Nephron progenitor cell (in vitro differentiated cells): ENCODE data around the gene CDH4.

Source experiments
- DNase-seq: peaks from one replicate; pipeline ENCODE4 v3.0.0; 2021
- H3K27ac Mint-ChIP-seq: 2 replicates; pipeline ENCODE4 v1.8.0; 2021; ENCODE audit warnings: mild to moderate bottlenecking, moderate library complexity, mixed read lengths
- H3K27me3 Mint-ChIP-seq: 2 replicates; pipeline ENCODE4 v1.8.0; 2021; ENCODE audit warnings: mild to moderate bottlenecking, low read depth, mixed read lengths; ENCODE audit not compliant: poor library complexity
- H3K36me3 Mint-ChIP-seq: 2 replicates; pipeline ENCODE4 v1.8.0; 2021; ENCODE audit warnings: low read depth, mixed read lengths
- H3K4me1 Mint-ChIP-seq: 2 replicates; pipeline ENCODE4 v1.8.0; 2021; ENCODE audit warnings: mixed read lengths
- H3K4me3 Mint-ChIP-seq: 2 replicates; pipeline ENCODE4 v1.8.0; 2021; ENCODE audit warnings: mild to moderate bottlenecking, moderate library complexity, mixed read lengths
- H3K9me3 Mint-ChIP-seq: 2 replicates; pipeline ENCODE4 v1.8.0; 2021; ENCODE audit warnings: mild to moderate bottlenecking, moderate library complexity, mixed read lengths
- TF ChIP-seq, protein P1 (sequence below): fragments of 200-600 bp; sonication (generic); IDR thresholded peaks from 2 replicates; pipeline ENCODE4 v1.5.0; 2021; ENCODE audit warnings: antibody characterized with exemption

CDH4 gene

DNA sequence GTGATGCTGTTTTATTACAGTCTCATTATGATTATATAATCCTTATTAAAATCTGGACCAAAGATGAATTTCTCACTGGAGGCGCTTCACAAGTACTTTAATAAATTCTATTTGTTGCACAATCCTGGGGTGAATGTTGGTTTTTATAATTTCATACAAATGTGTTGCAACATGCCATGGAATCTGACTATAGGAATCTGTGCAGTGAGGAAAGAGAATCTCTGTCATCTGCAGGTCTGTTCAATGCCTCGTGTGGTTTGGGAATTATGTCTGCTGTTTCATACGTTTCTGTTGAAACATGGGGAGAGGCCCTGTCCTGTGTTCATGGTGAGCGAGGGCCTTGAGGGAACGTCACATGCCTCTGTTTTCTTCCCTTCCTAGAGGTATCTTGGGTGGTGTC is 277.3 kb downstream of the CDH4 start:
- Mint-ChIP-seq H3K9me3 (no peaks in the 10 kb centered on the region), H3K27ac (no peak overlapping the region), H3K4me1 (no peaks in the 10 kb centered on the region), H3K4me3 (no peak overlapping the region), H3K27me3 (peaks cover 21% of the 10 kb centered on the region), H3K36me3 (no peaks in the 10 kb centered on the region)
- TF ChIP-seq, protein P1, sequence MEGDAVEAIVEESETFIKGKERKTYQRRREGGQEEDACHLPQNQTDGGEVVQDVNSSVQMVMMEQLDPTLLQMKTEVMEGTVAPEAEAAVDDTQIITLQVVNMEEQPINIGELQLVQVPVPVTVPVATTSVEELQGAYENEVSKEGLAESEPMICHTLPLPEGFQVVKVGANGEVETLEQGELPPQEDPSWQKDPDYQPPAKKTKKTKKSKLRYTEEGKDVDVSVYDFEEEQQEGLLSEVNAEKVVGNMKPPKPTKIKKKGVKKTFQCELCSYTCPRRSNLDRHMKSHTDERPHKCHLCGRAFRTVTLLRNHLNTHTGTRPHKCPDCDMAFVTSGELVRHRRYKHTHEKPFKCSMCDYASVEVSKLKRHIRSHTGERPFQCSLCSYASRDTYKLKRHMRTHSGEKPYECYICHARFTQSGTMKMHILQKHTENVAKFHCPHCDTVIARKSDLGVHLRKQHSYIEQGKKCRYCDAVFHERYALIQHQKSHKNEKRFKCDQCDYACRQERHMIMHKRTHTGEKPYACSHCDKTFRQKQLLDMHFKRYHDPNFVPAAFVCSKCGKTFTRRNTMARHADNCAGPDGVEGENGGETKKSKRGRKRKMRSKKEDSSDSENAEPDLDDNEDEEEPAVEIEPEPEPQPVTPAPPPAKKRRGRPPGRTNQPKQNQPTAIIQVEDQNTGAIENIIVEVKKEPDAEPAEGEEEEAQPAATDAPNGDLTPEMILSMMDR = no peak
- no peak for DNase-seq

DNA sequence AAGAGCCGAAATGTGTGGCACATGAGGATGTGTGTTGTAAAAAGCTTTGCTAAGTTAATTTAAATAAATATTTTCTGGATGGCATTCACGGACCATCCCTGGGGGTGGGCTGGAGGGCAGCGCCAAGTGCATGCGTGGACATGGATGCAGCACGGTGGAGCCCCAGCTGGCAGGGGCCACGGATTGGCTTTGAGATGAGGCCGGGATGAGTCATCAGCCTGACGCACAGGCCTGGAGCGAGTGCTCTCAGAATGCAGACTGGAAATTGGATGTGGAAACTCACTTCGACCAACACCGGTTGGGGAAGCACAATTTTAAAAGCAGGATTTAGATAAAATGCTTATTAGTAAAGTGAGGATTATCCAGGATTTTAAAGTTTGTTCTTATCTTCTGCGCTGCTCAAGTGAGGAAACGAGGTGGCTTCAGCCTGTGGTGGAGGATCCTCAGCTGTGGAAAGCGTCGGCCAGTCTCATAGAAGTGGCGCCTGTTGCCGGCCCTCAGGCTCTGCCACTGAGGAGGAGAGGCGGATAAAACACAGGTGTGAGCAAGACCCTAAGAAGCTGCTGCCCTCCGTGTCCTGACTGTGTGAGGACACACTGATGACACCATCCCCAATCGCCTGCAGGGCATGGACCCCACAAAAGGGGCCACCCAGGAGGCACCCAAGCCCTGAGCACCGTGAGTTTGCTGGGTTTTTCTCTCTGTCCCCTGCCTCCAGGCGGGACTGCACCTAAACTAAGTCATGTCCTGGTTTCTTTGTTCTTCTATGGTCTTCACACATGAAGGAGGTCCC is 279.7 kb downstream of the CDH4 start:
- H3K36me3 Mint-ChIP-seq = no peaks in the 10 kb centered on the region
- peaks cover 17% of the 10 kb centered on the region for H3K27me3 Mint-ChIP-seq
- H3K9me3 Mint-ChIP-seq = no peaks in the 10 kb centered on the region
- no peak for DNase-seq
- no peak overlapping the region for H3K4me3 Mint-ChIP-seq
- TF ChIP-seq, protein P1 = no peak
- no peak overlapping the region for H3K27ac Mint-ChIP-seq
- no peaks in the 10 kb centered on the region for H3K4me1 Mint-ChIP-seq

DNA sequence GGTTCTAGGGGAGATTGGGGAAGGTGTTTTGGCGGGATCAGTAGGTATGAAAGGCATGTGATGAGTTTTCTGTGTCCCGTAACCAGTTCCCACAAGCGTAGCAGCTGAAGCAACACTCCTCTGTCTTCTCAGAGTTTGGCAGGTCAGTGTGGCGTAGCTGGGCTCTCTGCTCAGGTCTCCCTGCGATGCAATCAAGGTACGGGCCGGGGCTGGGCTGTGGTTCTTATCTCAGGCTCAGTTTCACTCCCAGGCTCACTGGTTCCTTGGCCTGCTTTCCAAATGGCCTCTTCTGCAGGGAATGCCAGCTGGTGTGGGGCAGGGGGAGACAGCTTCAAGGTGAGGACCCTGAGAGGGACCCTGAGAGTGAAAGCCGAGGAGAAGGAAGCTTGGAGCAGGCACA is 280.7 kb downstream of the CDH4 start:
- H3K4me1 Mint-ChIP-seq = no peaks in the 10 kb centered on the region
- TF ChIP-seq, protein P1 = no peak
- no peaks in the 10 kb centered on the region for H3K36me3 Mint-ChIP-seq
- H3K4me3 Mint-ChIP-seq = no peak overlapping the region
- H3K27ac Mint-ChIP-seq = no peak overlapping the region
- H3K9me3 Mint-ChIP-seq = no peaks in the 10 kb centered on the region
- peaks cover 17% of the 10 kb centered on the region for H3K27me3 Mint-ChIP-seq
- no peak for DNase-seq

DNA sequence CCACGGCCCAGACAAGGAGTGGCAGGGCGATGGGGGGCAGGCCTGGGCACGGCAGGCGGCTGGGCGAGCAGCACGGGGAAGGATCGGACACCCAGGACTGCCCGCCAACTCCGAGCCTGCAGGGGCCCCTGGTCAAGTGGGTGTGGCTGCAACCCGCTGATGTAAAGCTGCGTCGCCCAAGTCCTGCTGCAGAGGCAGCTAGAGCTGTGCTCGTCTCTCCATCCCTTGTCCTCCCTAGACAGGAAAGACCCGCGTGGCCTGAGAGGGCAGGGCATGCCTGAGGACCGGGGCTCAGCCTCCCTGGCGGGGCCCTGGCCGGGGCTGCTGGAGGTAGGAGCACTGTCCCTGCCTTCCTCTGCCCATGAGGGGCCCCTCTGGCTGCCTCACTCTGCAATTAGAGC is 281.2 kb downstream of the CDH4 start:
- H3K36me3 Mint-ChIP-seq = no peaks in the 10 kb centered on the region
- H3K9me3 Mint-ChIP-seq = no peaks in the 10 kb centered on the region
- TF ChIP-seq, protein P1 = no peak
- no peak for DNase-seq
- H3K27me3 Mint-ChIP-seq = peaks cover 17% of the 10 kb centered on the region
- H3K27ac Mint-ChIP-seq = no peak overlapping the region
- no peaks in the 10 kb centered on the region for H3K4me1 Mint-ChIP-seq
- H3K4me3 Mint-ChIP-seq = no peak overlapping the region

DNA sequence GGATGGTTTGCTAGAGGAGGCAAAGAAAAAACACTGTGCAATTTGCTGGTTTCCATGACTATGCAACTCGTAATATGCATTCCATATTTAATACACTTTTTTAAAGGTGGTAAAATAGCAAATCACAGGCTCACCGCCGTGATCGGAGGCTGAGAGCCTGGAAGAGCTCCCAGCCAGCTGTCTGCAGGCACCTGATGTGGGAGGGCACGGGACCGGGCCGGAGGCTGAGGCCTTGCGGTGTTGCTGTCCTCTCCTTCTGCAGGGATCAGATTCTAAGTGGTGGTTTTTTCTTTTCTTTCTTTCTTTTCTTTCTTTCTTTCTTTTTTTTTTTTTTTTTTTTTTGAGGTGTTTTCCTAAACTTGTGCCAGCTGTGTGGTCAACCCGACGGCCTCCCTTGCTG is 282.3 kb downstream of the CDH4 start:
- no peaks in the 10 kb centered on the region for H3K36me3 Mint-ChIP-seq
- H3K4me1 Mint-ChIP-seq = no peaks in the 10 kb centered on the region
- DNase-seq = no peak
- H3K9me3 Mint-ChIP-seq = no peaks in the 10 kb centered on the region
- H3K27me3 Mint-ChIP-seq = peaks cover 16% of the 10 kb centered on the region
- no peak overlapping the region for H3K27ac Mint-ChIP-seq
- TF ChIP-seq, protein P1 = no peak
- H3K4me3 Mint-ChIP-seq = no peak overlapping the region

DNA sequence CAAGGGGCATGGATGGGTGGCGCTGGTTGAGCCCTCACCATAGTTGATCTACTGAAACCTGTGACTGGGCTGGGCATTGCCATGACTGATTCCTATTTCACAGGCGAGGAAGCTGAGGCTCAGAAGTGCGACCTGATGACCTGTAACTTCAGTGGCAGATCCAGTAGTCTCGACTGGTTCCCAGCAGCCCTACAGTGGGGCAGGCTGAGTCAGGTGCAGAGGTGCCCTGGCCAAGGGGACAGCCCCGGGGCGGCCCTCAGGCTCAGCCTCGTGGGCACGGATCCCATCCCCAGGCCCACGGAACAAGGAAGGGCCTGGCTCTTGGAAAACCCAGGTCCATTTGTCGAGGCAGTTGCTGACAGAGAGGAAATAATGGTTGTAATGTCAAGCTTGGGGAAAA is 283.0 kb downstream of the CDH4 start:
- no peaks in the 10 kb centered on the region for H3K9me3 Mint-ChIP-seq
- H3K36me3 Mint-ChIP-seq = no peaks in the 10 kb centered on the region
- H3K4me3 Mint-ChIP-seq = no peak overlapping the region
- TF ChIP-seq, protein P1 = no peak
- no peak overlapping the region for H3K27ac Mint-ChIP-seq
- H3K4me1 Mint-ChIP-seq = no peaks in the 10 kb centered on the region
- DNase-seq = no peak
- H3K27me3 Mint-ChIP-seq = peaks cover 12% of the 10 kb centered on the region
